WTC11 (cell line): ENCODE measurements around the gene SLC22A4. TPM values are rescaled to one million over a fixed set of nuclear protein-coding genes. Genes with fewer than 3 reads are reported as not detected.

ENCODE experiments used
- ATAC-seq: fragments of 200-7000 bp; cut with Tn5 transposase; 2 replicates; pipeline ENCODE4 v1.10.0; 2021; ENCODE audit warnings: mild to moderate bottlenecking, moderate library complexity
- CTCF ChIA-PET: fragments of 300-600 bp; sonication (Branson Sonifier 250); formaldehyde crosslinking; loops from one replicate; lab custom pipeline; 2021; ENCODE audit warnings: antibody characterized with exemption; lab: Charles Lee
- POLR2A ChIA-PET: fragments of 350-600 bp; sonication (Branson Sonifier 250); formaldehyde crosslinking; loops from one replicate; lab custom pipeline; 2021; ENCODE audit warnings: antibody characterized with exemption; lab: Charles Lee
- DNase-seq: peaks from one replicate; pipeline ENCODE4 v3.0.0; 2021; ENCODE audit warnings: low spot score
- H3K27ac Mint-ChIP-seq: 2 replicates; pipeline ENCODE4 v1.8.0; 2021; ENCODE audit warnings: mixed read lengths
- H3K27me3 Mint-ChIP-seq: 2 replicates; pipeline ENCODE4 v1.8.0; 2021; ENCODE audit warnings: low read depth, mild to moderate bottlenecking, moderate library complexity, mixed read lengths
- H3K36me3 Mint-ChIP-seq: 2 replicates; pipeline ENCODE4 v1.8.0; 2021; ENCODE audit warnings: mixed read lengths
- H3K4me1 Mint-ChIP-seq: 2 replicates; pipeline ENCODE4 v1.8.0; 2022; ENCODE audit warnings: mixed read lengths
- H3K4me3 Mint-ChIP-seq: 2 replicates; pipeline ENCODE4 v1.8.0; 2021; ENCODE audit warnings: mild to moderate bottlenecking, moderate library complexity, mixed read lengths
- H3K9me3 Mint-ChIP-seq: 2 replicates; pipeline ENCODE4 v1.8.0; 2021; ENCODE audit warnings: mixed read lengths
- ARID4B ChIP-seq: sonication (generic); formaldehyde crosslinking; IDR thresholded peaks from 2 replicates; pipeline ENCODE4 v1.8.0; 2023; ENCODE audit warnings: missing genetic modification reagents, mild to moderate bottlenecking, borderline replicate concordance
- CTCF ChIP-seq: fragments of 200-600 bp; IDR thresholded peaks from 2 replicates; pipeline ENCODE4 v1.8.0; 2022; ENCODE audit warnings: antibody characterized with exemption
- EMX1 ChIP-seq: fragments of 250-450 bp; sonication (Bioruptor Pico); IDR thresholded peaks from 2 replicates; pipeline ENCODE4 v1.8.0; 2021; ENCODE audit warnings: mild to moderate bottlenecking
- FOXP1 ChIP-seq: sonication (generic); formaldehyde crosslinking; IDR thresholded peaks from 2 replicates; pipeline ENCODE4 v1.8.0; 2022; ENCODE audit warnings: missing genetic modification reagents, mild to moderate bottlenecking, moderate library complexity, borderline replicate concordance
- GABPB1 ChIP-seq: sonication (generic); formaldehyde crosslinking; IDR thresholded peaks from 2 replicates; pipeline ENCODE4 v1.8.1; 2023; ENCODE audit warnings: mild to moderate bottlenecking, missing genetic modification reagents
- GTF2I ChIP-seq: fragments of 250-450 bp; sonication (Bioruptor Pico); conservative IDR thresholded peaks from 2 replicates; pipeline ENCODE4 v1.4.0; 2021; ENCODE audit warnings: mild to moderate bottlenecking
- HMGA2 ChIP-seq: fragments of 250-450 bp; sonication (Bioruptor Pico); IDR thresholded peaks from 2 replicates; pipeline ENCODE4 v1.4.0; 2021; ENCODE audit warnings: mild to moderate bottlenecking, moderate library complexity
- IRF2 ChIP-seq: sonication (generic); formaldehyde crosslinking; IDR thresholded peaks from 2 replicates; pipeline ENCODE4 v1.8.0; 2022; ENCODE audit warnings: low read depth, missing genetic modification reagents, borderline replicate concordance
- MAX ChIP-seq: sonication (generic); formaldehyde crosslinking; IDR thresholded peaks from 2 replicates; pipeline ENCODE4 v1.8.0; 2022; ENCODE audit warnings: mild to moderate bottlenecking, missing genetic modification reagents
- MXD4 ChIP-seq: fragments of 250-450 bp; sonication (Bioruptor Pico); IDR thresholded peaks from 2 replicates; pipeline ENCODE4 v1.8.0; 2021; ENCODE audit warnings: mild to moderate bottlenecking, moderate library complexity, borderline replicate concordance
- NFE2L1 ChIP-seq: sonication (generic); formaldehyde crosslinking; IDR thresholded peaks from 2 replicates; pipeline ENCODE4 v1.8.1; 2023; ENCODE audit warnings: missing genetic modification reagents
- NR1H2 ChIP-seq: sonication (generic); formaldehyde crosslinking; IDR thresholded peaks from 2 replicates; pipeline ENCODE4 v1.9.0; 2021; ENCODE audit warnings: mild to moderate bottlenecking, moderate library complexity, missing genetic modification reagents
- NR2C2 ChIP-seq: sonication (generic); formaldehyde crosslinking; IDR thresholded peaks from 2 replicates; pipeline ENCODE4 v1.8.0; 2022; ENCODE audit warnings: mild to moderate bottlenecking, missing genetic modification reagents
- PRDM15 ChIP-seq: sonication (generic); formaldehyde crosslinking; IDR thresholded peaks from 2 replicates; pipeline ENCODE4 v1.8.0; 2022; ENCODE audit warnings: missing genetic modification reagents
- RORB ChIP-seq: fragments of 250-450 bp; sonication (Bioruptor Pico); IDR thresholded peaks from 2 replicates; pipeline ENCODE4 v1.9.0; 2021; ENCODE audit warnings: mild to moderate bottlenecking
- SP1 ChIP-seq: sonication (generic); formaldehyde crosslinking; conservative IDR thresholded peaks from 2 replicates; pipeline ENCODE4 v1.8.1; 2022; ENCODE audit warnings: missing genetic modification reagents
- TCF7 ChIP-seq: sonication (generic); formaldehyde crosslinking; IDR thresholded peaks from 2 replicates; pipeline ENCODE4 v1.8.0; 2022; ENCODE audit warnings: mild to moderate bottlenecking, low read depth, missing genetic modification reagents, moderate library complexity
- TEAD1 ChIP-seq: sonication (generic); formaldehyde crosslinking; IDR thresholded peaks from 2 replicates; pipeline ENCODE4 v1.8.0; 2022; ENCODE audit warnings: mild to moderate bottlenecking, missing genetic modification reagents
- ZNF138 ChIP-seq: sonication (generic); formaldehyde crosslinking; conservative IDR thresholded peaks from 2 replicates; pipeline ENCODE4 v1.8.1; 2022; ENCODE audit warnings: mild to moderate bottlenecking, moderate library complexity, missing genetic modification reagents
- ZNF232 ChIP-seq: sonication (generic); formaldehyde crosslinking; IDR thresholded peaks from 2 replicates; pipeline ENCODE4 v1.8.0; 2022; ENCODE audit warnings: mild to moderate bottlenecking, missing genetic modification reagents
- ZNF396 ChIP-seq: fragments of 250-450 bp; sonication (Bioruptor Pico); IDR thresholded peaks from 2 replicates; pipeline ENCODE4 v1.8.0; 2021; ENCODE audit warnings: mild to moderate bottlenecking, moderate library complexity, borderline replicate concordance
- ZNF423 ChIP-seq: fragments of 250-450 bp; sonication (Bioruptor Pico); IDR thresholded peaks from 2 replicates; pipeline ENCODE4 v2.1.2; 2022; ENCODE audit warnings: mild to moderate bottlenecking, moderate library complexity
- total RNA-seq: library from RNA; stranded (reverse); gene quantifications from 3 replicates; pipeline ENCODE4 v1.2.3, GENCODE V29; 2021
- TF ChIP-seq, protein P1 (sequence below): fragments of 250-450 bp; sonication (Bioruptor Pico); IDR thresholded peaks from 2 replicates; pipeline ENCODE4 v2.1.2; 2022; ENCODE audit warnings: mild to moderate bottlenecking, moderate library complexity

Gene SLC22A4
- total RNA-seq, 1 experiment from 2014 or later: 0.35 TPM

GRCh38 chr5:132392411-132392810, 98.2 kb downstream of the SLC22A4 start:
- ChIA-PET CTCF (interaction anchor here (0.6 to 1.0 kb wide), 2 partner anchors 18 to 108 kb away, joined by 3 read pairs; no protein-coding TSS in a partner anchor), POLR2A (interaction anchor here (1.4 kb wide), 1 partner anchor 98 kb away, joined by 4 read pairs; the partner anchor contains the start of gene IRF1)
- no peaks in the 10 kb centered on the region for H3K27me3 Mint-ChIP-seq
- H3K27ac Mint-ChIP-seq: no peak overlapping the region
- no peaks in the 10 kb centered on the region for H3K36me3 Mint-ChIP-seq
- H3K9me3 Mint-ChIP-seq: no peaks in the 10 kb centered on the region
- no peak overlapping the region for H3K4me3 Mint-ChIP-seq
- no peak for TF ChIP-seq HMGA2 (CRISPR knock-in tag)
- TF ChIP-seq, protein P1, sequence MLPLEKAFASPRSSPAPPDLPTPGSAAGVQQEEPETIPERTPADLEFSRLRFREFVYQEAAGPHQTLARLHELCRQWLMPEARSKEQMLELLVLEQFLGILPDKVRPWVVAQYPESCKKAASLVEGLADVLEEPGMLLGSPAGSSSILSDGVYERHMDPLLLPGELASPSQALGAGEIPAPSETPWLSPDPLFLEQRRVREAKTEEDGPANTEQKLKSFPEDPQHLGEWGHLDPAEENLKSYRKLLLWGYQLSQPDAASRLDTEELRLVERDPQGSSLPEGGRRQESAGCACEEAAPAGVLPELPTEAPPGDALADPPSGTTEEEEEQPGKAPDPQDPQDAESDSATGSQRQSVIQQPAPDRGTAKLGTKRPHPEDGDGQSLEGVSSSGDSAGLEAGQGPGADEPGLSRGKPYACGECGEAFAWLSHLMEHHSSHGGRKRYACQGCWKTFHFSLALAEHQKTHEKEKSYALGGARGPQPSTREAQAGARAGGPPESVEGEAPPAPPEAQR: no peak
- TF ChIP-seq RORB (CRISPR knock-in tag): no peak
- no peak for TF ChIP-seq SP1
- no peak for TF ChIP-seq ZNF396 (CRISPR knock-in tag)
- TF ChIP-seq CTCF: no peak
- TF ChIP-seq FOXP1: no peak
- TF ChIP-seq ZNF232 (CRISPR knock-in tag): no peak
- TF ChIP-seq GTF2I (CRISPR knock-in tag): no peak
- no peak for TF ChIP-seq ZNF423 (CRISPR knock-in tag)
- TF ChIP-seq MXD4: no peak
- no peak for TF ChIP-seq NR1H2 (CRISPR knock-in tag)
- TF ChIP-seq EMX1 (CRISPR knock-in tag): no peak
- TF ChIP-seq MAX (CRISPR knock-in tag): no peak
- no peak for TF ChIP-seq NR2C2
- no peak for TF ChIP-seq ARID4B (CRISPR knock-in tag)
- no peak for TF ChIP-seq IRF2 (CRISPR knock-in tag)
- no peak for TF ChIP-seq ZNF138 (CRISPR knock-in tag)
- DNase-seq (no peak), ATAC-seq (no peak)
- H3K4me1 Mint-ChIP-seq: peaks cover 5% of the 10 kb centered on the region

GRCh38 chr5:132392978-132393825, 99.0 kb downstream of the SLC22A4 start:
- no peaks in the 10 kb centered on the region for H3K4me1 Mint-ChIP-seq
- CTCF ChIA-PET: interaction anchor here (1.0 kb wide), 2 partner anchors 12 to 108 kb away, joined by 3 read pairs; no protein-coding TSS in a partner anchor

More at GRCh38 chr5:132392978-132393825, 99.0 kb downstream of the SLC22A4 start:
- ATAC-seq: no peak
- DNase-seq: no peak
- no peak overlapping the region for H3K4me3 Mint-ChIP-seq
- H3K27me3 Mint-ChIP-seq: no peaks in the 10 kb centered on the region
- H3K9me3 Mint-ChIP-seq: no peaks in the 10 kb centered on the region
- TF ChIP-seq NFE2L1: no peak
- TF ChIP-seq TEAD1 (CRISPR knock-in tag): no peak
- no peak for TF ChIP-seq GTF2I (CRISPR knock-in tag)
- TF ChIP-seq GABPB1 (CRISPR knock-in tag): no peak
- TF ChIP-seq PRDM15: no peak
- TF ChIP-seq MXD4: no peak
- no peak for TF ChIP-seq TCF7
- POLR2A ChIA-PET: interaction anchor here (1.4 kb wide), 1 partner anchor 97 kb away, joined by 4 read pairs; the partner anchor contains the start of gene IRF1
- H3K27ac Mint-ChIP-seq: no peak overlapping the region
- no peaks in the 10 kb centered on the region for H3K36me3 Mint-ChIP-seq
